GM21528 (cell line): ENCODE results near the gene TOLLIP.
"Not testable (repeated sequence)": the region's sequence is repeated elsewhere in the genome, so short reads cannot be mapped to it uniquely, and the experiment has no call there.

Source experiments
- ATAC-seq: cut with Tn5 transposase; IDR thresholded peaks from one replicate; pipeline ENCODE4 v1.9.1; 2021; ENCODE audit warnings: mild to moderate bottlenecking, moderate library complexity; ENCODE audit not compliant: unreplicated experiment, low FRiP score

The TOLLIP gene

GRCh38 chr11:1309498-1310317 lies at the start of gene TOLLIP:
Gene TOLLIP, minus strand, starts transcription at chr11:1309632. Its CDS starts 134 bp downstream, at chr11:1309498.
- peak; percentile 77 for ATAC-seq

GRCh38 chr11:1358931-1359330 lies 49.5 kb upstream of the TOLLIP start:
- not testable (repeated sequence) for ATAC-seq

- no peak for ATAC-seq
Measured at GRCh38 chr11:1358286-1358685, 48.9 kb upstream of the TOLLIP start.

GRCh38 chr11:1356478-1356960 lies 47.1 kb upstream of the TOLLIP start:
- no peak for ATAC-seq

- no peak for ATAC-seq
Measured at GRCh38 chr11:1356007-1356435, 46.6 kb upstream of the TOLLIP start.

GRCh38 chr11:1354125-1354938 lies 44.9 kb upstream of the TOLLIP start:
- ATAC-seq: no peak

GRCh38 chr11:1353383-1354124 lies 44.1 kb upstream of the TOLLIP start:
- ATAC-seq: no peak

GRCh38 chr11:1352696-1353382 lies 43.4 kb upstream of the TOLLIP start:
- ATAC-seq: no peak

GRCh38 chr11:1351278-1351937 lies 42.0 kb upstream of the TOLLIP start:
- ATAC-seq: no peak

- no peak for ATAC-seq
Measured at GRCh38 chr11:1350086-1350725, 40.8 kb upstream of the TOLLIP start.

- no peak for ATAC-seq
Measured at GRCh38 chr11:1349327-1350041, 40.1 kb upstream of the TOLLIP start.

GRCh38 chr11:1348796-1349326 lies 39.4 kb upstream of the TOLLIP start:
- no peak for ATAC-seq

GRCh38 chr11:1348146-1348795 lies 38.8 kb upstream of the TOLLIP start:
- no peak for ATAC-seq

GRCh38 chr11:1347411-1347999 lies 38.1 kb upstream of the TOLLIP start:
- not testable (repeated sequence) for ATAC-seq

- no peak for ATAC-seq
Measured at GRCh38 chr11:1346669-1347390, 37.4 kb upstream of the TOLLIP start.

- no peak for ATAC-seq
Measured at GRCh38 chr11:1345737-1346513, 36.5 kb upstream of the TOLLIP start.
